GM12801 (cell line): ENCODE results near the gene CDH15.

ENCODE experiments used
- CTCF ChIP-seq: IDR thresholded peaks from one replicate; pipeline ENCODE4 v1.5.1; 2011; ENCODE audit warnings: control low read depth; ENCODE audit not compliant: insufficient read length; ENCODE audit errors: extremely low read depth

CDH15 gene

GRCh38 chr16:89198417-89199240, 27.1 kb downstream of the CDH15 start:
- no peak for TF ChIP-seq CTCF

DNA sequence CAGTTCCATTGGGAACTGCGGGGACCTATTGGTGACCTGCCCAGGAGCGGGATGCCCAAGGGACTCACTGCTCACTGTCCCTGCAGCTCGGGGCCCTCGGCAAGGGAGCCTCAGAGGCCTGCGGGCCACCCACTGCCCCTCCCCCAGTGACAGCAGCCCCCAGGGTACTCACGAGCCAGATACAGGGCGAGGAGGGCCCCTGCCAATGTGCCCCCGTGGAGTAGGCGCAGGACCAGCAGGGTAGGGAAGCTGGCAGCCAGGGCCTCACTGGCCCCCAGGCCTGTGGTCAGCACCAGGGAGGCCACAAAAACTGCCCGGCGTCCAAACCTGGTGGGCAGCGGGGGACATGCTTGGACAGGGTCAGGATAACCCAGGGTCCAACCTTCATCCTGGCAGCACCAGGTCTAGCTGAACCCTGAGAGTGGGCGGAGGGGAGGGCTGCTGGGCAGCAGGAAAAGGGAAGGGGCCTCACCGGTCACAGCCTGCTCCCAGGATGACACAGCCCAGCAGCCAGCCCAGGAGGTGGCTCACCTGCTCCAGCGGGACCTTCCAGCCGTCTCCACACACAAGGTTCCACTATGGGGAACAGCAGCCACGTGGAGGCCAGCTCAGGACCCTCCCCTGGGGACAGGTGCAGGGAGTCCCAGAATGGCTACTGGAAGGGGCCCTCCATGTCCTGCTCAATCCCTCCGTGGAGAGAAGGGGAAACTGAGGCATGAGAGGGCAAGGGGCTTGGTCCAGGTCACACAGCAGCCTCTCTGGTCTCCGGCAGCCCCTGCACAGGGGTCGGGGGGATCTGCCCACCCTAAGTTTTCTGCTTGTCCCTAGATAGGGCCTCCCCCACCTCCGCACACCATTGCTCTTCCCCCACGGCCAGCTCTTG, 27.9 kb downstream of the CDH15 start:
- no peak for TF ChIP-seq CTCF

- no peak for TF ChIP-seq CTCF
Measured at GRCh38 chr16:89200124-89200849, 28.7 kb downstream of the CDH15 start, which contains the start of gene SLC22A31. Gene SLC22A31, minus strand, starts transcription at chr16:89200537. Its CDS starts 36 bp downstream, at chr16:89200501.

- TF ChIP-seq CTCF: no peak
Measured at GRCh38 chr16:89200850-89201411, 29.4 kb downstream of the CDH15 start.

DNA sequence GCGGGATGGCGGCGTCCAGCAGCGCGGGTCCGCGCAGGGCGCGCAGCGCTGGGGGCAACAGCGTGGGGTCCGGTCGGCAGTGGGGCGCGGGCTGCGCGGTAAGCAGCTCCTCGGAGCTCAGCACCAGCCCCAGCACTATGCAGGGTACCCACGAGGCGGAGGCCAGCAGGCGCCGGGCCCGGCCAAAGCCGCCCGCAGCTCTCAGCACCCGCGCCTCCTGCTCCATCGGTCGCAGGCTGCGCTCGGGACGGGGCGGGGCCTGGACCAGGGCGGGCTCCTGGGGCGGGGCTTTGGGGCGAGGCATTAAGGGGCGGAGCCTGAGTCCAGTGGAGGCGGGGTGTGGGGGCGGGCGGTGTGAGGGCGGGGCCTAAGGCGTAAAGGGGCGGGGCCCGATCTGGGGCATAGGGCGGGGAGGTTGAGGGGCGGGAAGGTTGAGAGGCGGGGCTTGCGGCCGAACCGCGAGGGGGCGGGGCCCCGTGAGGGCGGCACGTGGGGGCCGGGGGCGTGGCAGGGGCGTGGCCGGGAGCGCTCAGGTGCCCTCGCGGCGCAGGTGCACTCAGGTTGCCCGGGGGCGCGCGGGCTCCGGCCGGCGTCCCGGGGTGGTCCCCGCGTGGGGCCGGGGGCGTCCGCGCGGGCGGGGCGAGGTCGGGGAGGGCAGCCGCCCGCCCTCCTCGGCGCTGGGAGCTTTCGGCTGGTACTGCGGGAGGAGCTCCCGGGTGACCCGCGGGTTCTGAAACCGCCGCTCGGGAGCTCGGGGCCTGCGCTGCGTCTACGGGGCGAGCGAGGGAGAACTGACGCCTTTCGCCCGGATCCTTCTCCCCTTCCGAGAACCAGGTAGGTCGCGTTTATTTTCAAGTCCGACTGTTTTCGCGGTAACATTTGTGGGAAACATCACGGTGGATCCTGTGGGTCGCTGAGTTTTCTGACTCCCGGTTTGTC, 30.2 kb downstream of the CDH15 start:
- no peak for TF ChIP-seq CTCF

DNA sequence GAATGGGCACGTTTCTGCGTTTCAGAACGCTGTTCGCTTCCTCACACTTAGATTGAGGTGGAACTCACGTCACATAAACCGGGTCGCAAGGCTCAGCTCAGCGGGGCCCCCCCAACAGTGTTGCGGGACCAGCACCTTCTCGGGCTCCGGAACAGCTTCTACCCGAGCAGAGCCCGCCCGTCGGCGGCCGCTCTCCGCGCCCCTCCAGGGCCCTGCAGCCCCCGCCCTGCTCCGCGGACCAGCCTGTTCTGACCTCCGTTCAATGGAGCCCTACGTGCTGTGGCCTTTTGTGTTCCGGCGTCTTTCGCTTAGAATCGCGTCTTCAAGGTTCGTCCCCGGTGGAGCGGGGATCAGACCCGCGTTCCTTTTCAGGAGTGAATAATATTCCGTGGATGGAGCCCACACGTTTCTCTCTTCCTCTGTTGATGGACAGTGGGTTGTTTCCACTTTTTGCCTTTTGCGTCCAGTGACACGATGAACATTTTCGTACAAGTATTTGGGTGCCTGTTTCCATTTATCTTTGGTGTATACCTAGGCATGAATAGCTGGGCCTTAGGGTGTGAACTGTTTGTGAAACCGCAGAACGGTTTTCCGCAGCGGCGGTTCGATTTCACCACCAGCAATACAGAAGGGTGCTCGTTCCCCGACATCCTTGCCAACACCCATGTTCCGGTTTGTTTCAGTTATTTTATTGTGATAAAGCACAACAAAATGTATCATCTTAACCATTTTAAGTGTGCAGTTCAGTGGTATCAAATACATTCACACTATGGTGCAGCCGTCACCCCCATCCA, 31.1 kb downstream of the CDH15 start:
- no peak for TF ChIP-seq CTCF
